ENCODE measurements around the gene SMIM13. TPM values are rescaled to one million over a fixed set of nuclear protein-coding genes. Genes with fewer than 3 reads are reported as not detected.

SMIM13 gene
- total RNA-seq, 1 experiment from 2014 or later: 15.7 TPM

GRCh38 chr6:11083491-11083890, 10.1 kb upstream of the SMIM13 start:
- H3K36me3 ChIP-seq (ENCODE audit: control insufficient read depth in 1 of 2, insufficient read depth in 2 of 2, low read length in 2 of 2): no peaks in the 10 kb centered on the region
- H3K4me1 ChIP-seq (ENCODE audit: control insufficient read depth in 1 of 2, insufficient read depth in 2 of 2, low read length in 2 of 2): no peaks in the 10 kb centered on the region
- ATAC-seq: no peak
- no peaks in the 10 kb centered on the region for H3K27me3 ChIP-seq (ENCODE audit: insufficient read depth, low read length)
- H3K79me2 ChIP-seq (ENCODE audit: insufficient read depth, low read length): no peaks in the 10 kb centered on the region
- CTCF ChIA-PET: no interaction called here
- DNase-seq (ENCODE audit: low read depth, low spot score): no peak
- no peaks in the 10 kb centered on the region for H4K20me1 ChIP-seq (ENCODE audit: insufficient read depth)
- no peak overlapping the region for H3K9ac ChIP-seq (ENCODE audit: low read length)
- TF ChIP-seq FOSL1 (IDR thresholded peaks at IDR 0.05; ENCODE audit: low read depth) (peak; percentile 12; the same call in 1 of the 2 replicates), MAX (IDR thresholded peaks at IDR 0.05) (no peak), ELF1 (IDR thresholded peaks at IDR 0.05; ENCODE audit: borderline replicate concordance, low read depth) (no peak), ATF3 (IDR thresholded peaks at IDR 0.05) (no peak)
- no peak overlapping the region for H3K4me2 ChIP-seq (ENCODE audit: low read length)
- H2AFZ ChIP-seq (ENCODE audit: low read depth, low read length, poor library complexity, severe bottlenecking): no peak overlapping the region
- H3K4me3 ChIP-seq (replicated peaks in 1 of 2; ENCODE audit: low read depth in 1 of 2, low read length in 2 of 2): no peak overlapping the region
- no peaks in the 10 kb centered on the region for H3K9me2 ChIP-seq (ENCODE audit: insufficient read depth)
- intact Hi-C loops (cut with micrococcal nuclease): no loop called here
- no TSS peak for BruUV-seq (replicated peaks)
- no peak overlapping the region for H3K27ac ChIP-seq (ENCODE audit: low read depth, low read length)
- RAD21 ChIA-PET (ENCODE audit: low non-redundant PET in 1 of 2, low total read pairs in 2 of 2, uncharacterized antibody in 2 of 2, unreplicated experiment in 2 of 2): no interaction called here
- H3K9me3 ChIP-seq (ENCODE audit: control insufficient read depth in 1 of 2, insufficient read depth in 1 of 2, low read depth in 1 of 2, low read length in 2 of 2): no peaks in the 10 kb centered on the region
- POLR2A ChIA-PET: no interaction called here

GRCh38 chr6:11083956-11084355, 9.7 kb upstream of the SMIM13 start:
- H3K9me3 ChIP-seq (ENCODE audit: control insufficient read depth in 1 of 2, insufficient read depth in 1 of 2, low read depth in 1 of 2, low read length in 2 of 2): no peaks in the 10 kb centered on the region
- ChIA-PET CTCF (no interaction called here), POLR2A (no interaction called here), RAD21 (ENCODE audit: low non-redundant PET in 1 of 2, low total read pairs in 2 of 2, uncharacterized antibody in 2 of 2, unreplicated experiment in 2 of 2) (no interaction called here)
- no peak overlapping the region for H3K4me3 ChIP-seq (replicated peaks in 1 of 2; ENCODE audit: low read depth in 1 of 2, low read length in 2 of 2)
- DNase-seq (ENCODE audit: low read depth, low spot score): no peak
- H4K20me1 ChIP-seq (ENCODE audit: insufficient read depth): no peaks in the 10 kb centered on the region
- no peak overlapping the region for H3K9ac ChIP-seq (ENCODE audit: low read length)
- no TSS peak for BruUV-seq (replicated peaks)
- no peak overlapping the region for H3K4me2 ChIP-seq (ENCODE audit: low read length)
- no peaks in the 10 kb centered on the region for H3K4me1 ChIP-seq (ENCODE audit: control insufficient read depth in 1 of 2, insufficient read depth in 2 of 2, low read length in 2 of 2)
- no peak for ATAC-seq
- H3K27ac ChIP-seq (ENCODE audit: low read depth, low read length): no peak overlapping the region
- no peak overlapping the region for H2AFZ ChIP-seq (ENCODE audit: low read depth, low read length, poor library complexity, severe bottlenecking)
- no peaks in the 10 kb centered on the region for H3K27me3 ChIP-seq (ENCODE audit: insufficient read depth, low read length)
- no peaks in the 10 kb centered on the region for H3K36me3 ChIP-seq (ENCODE audit: control insufficient read depth in 1 of 2, insufficient read depth in 2 of 2, low read length in 2 of 2)
- no peaks in the 10 kb centered on the region for H3K79me2 ChIP-seq (ENCODE audit: insufficient read depth, low read length)
- intact Hi-C loops (cut with micrococcal nuclease): no loop called here
- TF ChIP-seq ZNF274 (IDR thresholded peaks at IDR 0.05; ENCODE audit: low read depth, low read length) (no peak), FOSL1 (IDR thresholded peaks at IDR 0.05; ENCODE audit: low read depth) (no peak), SRF (IDR thresholded peaks at IDR 0.05; ENCODE audit: low read depth) (no peak), EGR1 (IDR thresholded peaks at IDR 0.05; ENCODE audit: low read depth) (no peak), CBX3 (IDR thresholded peaks at IDR 0.05; ENCODE audit: low read depth) (no peak), CTCF (IDR thresholded peaks at IDR 0.05 in 2 of 3, conservative IDR thresholded peaks at IDR 0.05 in 1 of 3; ENCODE audit: borderline replicate concordance in 1 of 3, insufficient read depth in 1 of 3, low read depth in 2 of 3, low read length in 2 of 3) (no peak), EZH2phosphoT487 (IDR thresholded peaks at IDR 0.05; ENCODE audit: borderline replicate concordance) (no peak), ELF1 (IDR thresholded peaks at IDR 0.05; ENCODE audit: borderline replicate concordance, low read depth) (no peak), RAD21 (IDR thresholded peaks at IDR 0.05; ENCODE audit: low read depth) (no peak), EZH2 (IDR thresholded peaks at IDR 0.05) (no peak)
- H3K9me2 ChIP-seq (ENCODE audit: insufficient read depth): no peaks in the 10 kb centered on the region

Data from HCT116 (cell line).